Activated CD4-positive, alpha-beta T cell treated with anti-CD3 and anti-CD28 coated beads, Interleukin-2, amount 10 ng/mL, durations not matched to agents 24 days and 14 days (primary cell): ENCODE results near the gene NYAP2. TPM values are rescaled to one million over a fixed set of nuclear protein-coding genes. Genes with fewer than 3 reads are reported as not detected.

Experiments used
- DNase-seq: peaks from one replicate; pipeline ENCODE4 v3.0.0; 2022
- H3K27ac Mint-ChIP-seq: one replicate; pipeline ENCODE4 v1.8.0; 2022; ENCODE audit warnings: mild to moderate bottlenecking, mixed read lengths
- H3K27me3 Mint-ChIP-seq: one replicate; pipeline ENCODE4 v1.8.0; 2022; ENCODE audit warnings: mixed read lengths
- H3K36me3 Mint-ChIP-seq: one replicate; pipeline ENCODE4 v1.8.0; 2022; ENCODE audit warnings: low read depth, mild to moderate bottlenecking, mixed read lengths
- H3K4me1 Mint-ChIP-seq: one replicate; pipeline ENCODE4 v1.8.0; 2021; ENCODE audit warnings: mixed read lengths
- H3K4me3 Mint-ChIP-seq: one replicate; pipeline ENCODE4 v1.8.0; 2022; ENCODE audit warnings: mild to moderate bottlenecking, moderate library complexity, mixed read lengths
- H3K9me3 Mint-ChIP-seq: one replicate; pipeline ENCODE4 v1.8.0; 2021; ENCODE audit warnings: mixed read lengths
- intact Hi-C: fragments of 100-400 bp; cut with micrococcal nuclease; formaldehyde crosslinking; loops from one replicate; pipeline ENCODE4 v1.15.1; 2023
- total RNA-seq: library from RNA; stranded (reverse); gene quantifications from 2 replicates; pipeline ENCODE4 v1.2.3, GENCODE V29; 2022

The NYAP2 gene
- total RNA-seq, 1 donor from 2014 or later: not detected

- no peaks in the 10 kb centered on the region for H3K9me3 Mint-ChIP-seq
- H3K27me3 Mint-ChIP-seq: peaks cover 16% of the 10 kb centered on the region
- H3K4me1 Mint-ChIP-seq: no peaks in the 10 kb centered on the region
- intact Hi-C loops: loop anchor here (5.0 to 10.0 kb wide), 2 partner anchors 660 to 1307 kb away; no protein-coding TSS in a partner anchor
- no peak overlapping the region for H3K27ac Mint-ChIP-seq
- no peaks in the 10 kb centered on the region for H3K36me3 Mint-ChIP-seq
- DNase-seq: no peak
- no peak overlapping the region for H3K4me3 Mint-ChIP-seq
These were observed 262.6 kb downstream of the NYAP2 start for GRCh38 chr2:225662101-225662500.

- no peaks in the 10 kb centered on the region for H3K9me3 Mint-ChIP-seq
- no peaks in the 10 kb centered on the region for H3K4me1 Mint-ChIP-seq
- no peak overlapping the region for H3K4me3 Mint-ChIP-seq
- intact Hi-C loops: loop anchor here (5.0 to 10.0 kb wide), 2 partner anchors 1313 to 1440 kb away; no protein-coding TSS in a partner anchor
- peaks cover 9% of the 10 kb centered on the region for H3K27me3 Mint-ChIP-seq
- H3K36me3 Mint-ChIP-seq: no peaks in the 10 kb centered on the region
- no peak overlapping the region for H3K27ac Mint-ChIP-seq
- DNase-seq: no peak
These were observed 267.9 kb downstream of the NYAP2 start for GRCh38 chr2:225667445-225667844.

GRCh38 chr2:225668606-225669266 is 269.2 kb downstream of the NYAP2 start:
- peaks cover 7% of the 10 kb centered on the region for H3K27me3 Mint-ChIP-seq
- H3K9me3 Mint-ChIP-seq: no peaks in the 10 kb centered on the region
- no peak overlapping the region for H3K4me3 Mint-ChIP-seq
- H3K36me3 Mint-ChIP-seq: no peaks in the 10 kb centered on the region
- intact Hi-C loops: loop anchor here (2.0 to 10.0 kb wide), 3 partner anchors 1132 to 1439 kb away; no protein-coding TSS in a partner anchor
- H3K27ac Mint-ChIP-seq: no peak overlapping the region
- no peaks in the 10 kb centered on the region for H3K4me1 Mint-ChIP-seq
- peak; percentile 76 for DNase-seq

- Mint-ChIP-seq H3K4me3 (no peak overlapping the region), H3K36me3 (no peaks in the 10 kb centered on the region), H3K27ac (no peak overlapping the region), H3K4me1 (no peaks in the 10 kb centered on the region), H3K27me3 (peaks cover 5% of the 10 kb centered on the region), H3K9me3 (no peaks in the 10 kb centered on the region)
- intact Hi-C loops: no loop called here
- DNase-seq: no peak
These were observed 270.8 kb downstream of the NYAP2 start for GRCh38 chr2:225670111-225670974.

- Mint-ChIP-seq H3K9me3 (no peaks in the 10 kb centered on the region), H3K27ac (no peak overlapping the region), H3K36me3 (no peaks in the 10 kb centered on the region), H3K4me1 (no peaks in the 10 kb centered on the region), H3K27me3 (peaks cover 5% of the 10 kb centered on the region), H3K4me3 (no peak overlapping the region)
- DNase-seq: no peak
- intact Hi-C loops: no loop called here
These were observed 279.3 kb downstream of the NYAP2 start for GRCh38 chr2:225678792-225679191.

- Mint-ChIP-seq H3K4me1 (no peaks in the 10 kb centered on the region), H3K9me3 (no peaks in the 10 kb centered on the region), H3K27ac (no peak overlapping the region), H3K4me3 (no peak overlapping the region), H3K36me3 (no peaks in the 10 kb centered on the region), H3K27me3 (peaks cover 4% of the 10 kb centered on the region)
- DNase-seq: no peak
- intact Hi-C loops: no loop called here
These were observed 283.7 kb downstream of the NYAP2 start for GRCh38 chr2:225683258-225683657.

- no peaks in the 10 kb centered on the region for H3K4me1 Mint-ChIP-seq
- intact Hi-C loops: no loop called here
- no peak for DNase-seq
- no peak overlapping the region for H3K27ac Mint-ChIP-seq
- peaks cover 2% of the 10 kb centered on the region for H3K27me3 Mint-ChIP-seq
- no peaks in the 10 kb centered on the region for H3K36me3 Mint-ChIP-seq
- no peaks in the 10 kb centered on the region for H3K9me3 Mint-ChIP-seq
- H3K4me3 Mint-ChIP-seq: no peak overlapping the region
These were observed 290.6 kb downstream of the NYAP2 start for GRCh38 chr2:225690153-225690552.

- H3K36me3 Mint-ChIP-seq: no peaks in the 10 kb centered on the region
- no peaks in the 10 kb centered on the region for H3K27me3 Mint-ChIP-seq
- no peak overlapping the region for H3K27ac Mint-ChIP-seq
- intact Hi-C loops: no loop called here
- no peaks in the 10 kb centered on the region for H3K9me3 Mint-ChIP-seq
- H3K4me3 Mint-ChIP-seq: no peak overlapping the region
- H3K4me1 Mint-ChIP-seq: no peaks in the 10 kb centered on the region
- DNase-seq: no peak
These were observed 292.2 kb downstream of the NYAP2 start for GRCh38 chr2:225691711-225692110.

- no peaks in the 10 kb centered on the region for H3K27me3 Mint-ChIP-seq
- H3K4me3 Mint-ChIP-seq: no peak overlapping the region
- H3K4me1 Mint-ChIP-seq: no peaks in the 10 kb centered on the region
- H3K36me3 Mint-ChIP-seq: no peaks in the 10 kb centered on the region
- intact Hi-C loops: no loop called here
- no peak for DNase-seq
- H3K9me3 Mint-ChIP-seq: no peaks in the 10 kb centered on the region
- no peak overlapping the region for H3K27ac Mint-ChIP-seq
These were observed 293.7 kb downstream of the NYAP2 start for GRCh38 chr2:225693259-225693658.

GRCh38 chr2:225694664-225695063 is 295.2 kb downstream of the NYAP2 start:
- intact Hi-C loops: no loop called here
- Mint-ChIP-seq H3K4me3 (no peak overlapping the region), H3K4me1 (no peaks in the 10 kb centered on the region), H3K36me3 (no peaks in the 10 kb centered on the region), H3K9me3 (no peaks in the 10 kb centered on the region), H3K27me3 (no peaks in the 10 kb centered on the region), H3K27ac (no peak overlapping the region)
- no peak for DNase-seq

GRCh38 chr2:225697936-225698335 is 298.4 kb downstream of the NYAP2 start:
- Mint-ChIP-seq H3K4me1 (no peaks in the 10 kb centered on the region), H3K27me3 (no peaks in the 10 kb centered on the region), H3K4me3 (no peak overlapping the region), H3K36me3 (no peaks in the 10 kb centered on the region), H3K27ac (no peak overlapping the region), H3K9me3 (no peaks in the 10 kb centered on the region)
- DNase-seq: no peak
- intact Hi-C loops: no loop called here
